LoVo (cell line): ENCODE data around the gene WWOX.

Experiments
- DNase-seq: peaks from one replicate; pipeline ENCODE4 v3.0.0-alpha.2; 2016; ENCODE audit warnings: low spot score

Gene WWOX

GRCh38 chr16:78353640-78354275 is 254.3 kb downstream of the WWOX start:
- no peak for DNase-seq

- DNase-seq: no peak
Measured at GRCh38 chr16:78362524-78363135, 263.2 kb downstream of the WWOX start.

GRCh38 chr16:78363843-78364555 is 264.5 kb downstream of the WWOX start:
- no peak for DNase-seq

- DNase-seq: no peak
Measured at GRCh38 chr16:78364556-78364880, 265.1 kb downstream of the WWOX start.

- no peak for DNase-seq
Measured at GRCh38 chr16:78365366-78365765, 265.9 kb downstream of the WWOX start.

- DNase-seq: no peak
Measured at GRCh38 chr16:78368121-78369102, 269.0 kb downstream of the WWOX start.

- DNase-seq: no peak
Measured at GRCh38 chr16:78372277-78372676, 272.8 kb downstream of the WWOX start.

GRCh38 chr16:78375055-78375679 is 275.7 kb downstream of the WWOX start:
- DNase-seq: no peak

- no peak for DNase-seq
Measured at GRCh38 chr16:78376452-78376851, 277.0 kb downstream of the WWOX start.

- no peak for DNase-seq
Measured at GRCh38 chr16:78377312-78377711, 277.9 kb downstream of the WWOX start.

- no peak for DNase-seq
Measured at GRCh38 chr16:78381060-78381459, 281.6 kb downstream of the WWOX start.

GRCh38 chr16:78383118-78383517 is 283.7 kb downstream of the WWOX start:
- no peak for DNase-seq

GRCh38 chr16:78385086-78385805 is 285.8 kb downstream of the WWOX start:
- no peak for DNase-seq

- no peak for DNase-seq
Measured at GRCh38 chr16:78386557-78387324, 287.3 kb downstream of the WWOX start.

- DNase-seq: no peak
Measured at GRCh38 chr16:78389009-78389498, 289.6 kb downstream of the WWOX start.

- no peak for DNase-seq
Measured at GRCh38 chr16:78390092-78390491, 290.6 kb downstream of the WWOX start.

GRCh38 chr16:78390508-78391324 is 291.3 kb downstream of the WWOX start:
- DNase-seq: no peak

GRCh38 chr16:78392585-78393195 is 293.2 kb downstream of the WWOX start:
- no peak for DNase-seq

GRCh38 chr16:78395035-78395434 is 295.6 kb downstream of the WWOX start:
- DNase-seq: no peak
